GM21515 (cell line): Measurements from ENCODE around the gene PROSER2.

Experiments
- ATAC-seq: cut with Tn5 transposase; IDR thresholded peaks from one replicate; pipeline ENCODE4 v1.9.1; 2021; ENCODE audit not compliant: unreplicated experiment

Gene PROSER2

GRCh38 chr10:11902646-11903045, 79.5 kb downstream of the PROSER2 start:
- ATAC-seq, result no peak

- no peak for ATAC-seq
Observed at GRCh38 chr10:11906714-11907113, 83.6 kb downstream of the PROSER2 start.

DNA sequence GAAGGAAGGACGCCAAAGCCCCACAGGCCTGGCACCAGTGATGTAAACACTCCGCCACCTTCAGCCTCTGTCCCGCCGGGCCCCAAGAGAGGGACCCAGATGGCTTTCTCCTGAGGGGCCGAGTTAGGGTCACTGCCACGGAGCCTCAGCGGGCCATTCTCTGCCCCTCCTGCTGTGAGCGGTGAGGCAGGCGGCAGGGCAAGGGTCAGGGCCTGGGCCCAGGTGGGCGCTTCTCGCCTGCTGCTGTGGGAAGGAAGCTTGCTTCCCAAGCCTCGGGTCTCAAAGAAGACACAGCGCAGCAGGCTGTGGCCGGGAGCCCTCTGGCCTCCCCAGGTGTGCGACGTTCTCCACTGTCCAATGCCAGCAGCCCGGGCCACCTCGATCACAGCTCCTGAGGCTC, 84.8 kb downstream of the PROSER2 start:
- no peak for ATAC-seq

DNA sequence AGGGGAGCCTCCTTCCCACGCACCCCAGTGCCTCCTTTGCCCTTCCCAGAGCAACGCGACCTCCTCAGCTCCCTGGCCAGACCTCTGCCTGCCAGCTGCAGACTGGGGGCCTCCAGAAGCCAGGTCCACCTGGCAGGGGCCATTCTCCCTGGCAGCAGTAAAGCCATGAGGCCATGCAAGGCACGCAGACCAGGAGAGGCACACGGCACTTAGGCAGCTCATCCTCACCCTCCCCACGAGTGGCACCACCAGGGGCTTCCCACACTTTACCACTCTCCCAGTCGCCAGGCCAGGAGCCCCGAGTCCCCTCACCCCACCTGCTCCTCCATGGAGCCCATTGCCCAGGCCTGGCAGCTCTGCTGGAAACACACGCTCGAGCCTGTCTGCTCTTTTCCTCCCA, 85.4 kb downstream of the PROSER2 start:
- ATAC-seq, result no peak

DNA sequence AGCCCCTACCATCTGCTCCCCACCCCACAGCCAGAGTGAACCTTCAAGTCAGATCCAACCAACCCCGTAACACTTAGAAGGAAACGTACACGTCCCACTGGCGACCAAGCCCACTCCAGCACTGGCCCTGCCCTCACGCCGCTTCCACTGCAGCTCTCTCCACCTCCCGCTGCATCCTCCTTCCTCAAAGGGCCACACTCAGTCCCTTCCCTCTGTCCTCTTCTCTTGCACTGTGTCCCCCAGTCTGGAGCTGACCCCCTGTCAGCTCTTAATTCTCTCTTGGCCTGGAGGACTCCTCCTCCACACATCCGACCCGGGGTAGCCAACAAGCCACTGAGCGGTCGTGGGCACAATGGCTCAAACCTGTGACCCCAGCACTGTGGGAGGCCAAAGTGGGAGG, 85.8 kb downstream of the PROSER2 start:
- no peak for ATAC-seq

- no peak for ATAC-seq
Observed at GRCh38 chr10:11909618-11910017, 86.5 kb downstream of the PROSER2 start.

- no peak for ATAC-seq
Observed at GRCh38 chr10:11910102-11910501, 86.9 kb downstream of the PROSER2 start.

GRCh38 chr10:11913079-11913641, 90.0 kb downstream of the PROSER2 start:
- ATAC-seq, result no peak

DNA sequence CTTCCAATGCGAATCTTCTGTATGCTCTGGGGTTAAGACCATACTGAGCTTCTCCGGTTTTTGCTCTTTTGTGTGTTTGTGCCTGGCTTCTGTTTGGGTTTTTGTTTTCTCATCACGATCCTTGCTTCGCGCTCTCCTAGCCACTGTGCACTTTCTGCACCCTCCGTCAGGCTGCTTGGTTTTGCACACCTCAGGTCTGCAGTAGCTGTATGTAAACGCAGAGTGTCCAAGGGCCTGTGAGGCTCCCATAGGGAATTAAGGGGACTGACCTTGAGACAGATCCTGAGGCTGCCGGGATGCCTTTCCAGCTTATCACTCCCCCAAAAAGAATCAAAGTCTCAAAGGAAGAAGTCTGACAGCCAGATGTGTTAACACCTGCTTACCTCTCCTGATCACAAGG, 95.2 kb downstream of the PROSER2 start:
- no peak for ATAC-seq

- no peak for ATAC-seq
Observed at GRCh38 chr10:11919271-11919670, 96.1 kb downstream of the PROSER2 start.
